Astrocyte (in vitro differentiated cells and primary cell): ENCODE results near the gene EAF1. TPM values are rescaled to one million over a fixed set of nuclear protein-coding genes. Genes with fewer than 3 reads are reported as not detected.
"Not testable (repeated sequence)": the region's sequence is repeated elsewhere in the genome, so short reads cannot be mapped to it uniquely, and the experiment has no call there.

Experiments
- DNase-seq: peaks from one replicate; pipeline ENCODE4 v3.0.0-alpha.2; 2010; ENCODE audit warnings: low read depth
- FAIRE-seq: peaks from 2 replicates; lab custom pipeline; 2011; peaks lifted over from hg19 to GRCh38; lab: Jason Lieb, UNC
- H2AFZ ChIP-seq: 2 replicates; pipeline ENCODE4 v1.6.0; 2012; ENCODE audit warnings: low read depth, low read length, inconsistent platforms
- H3K27ac ChIP-seq: 2 replicates; pipeline ENCODE4 v1.5.1; 2011; ENCODE audit warnings: low read depth, low read length, inconsistent platforms
- H3K27me3 ChIP-seq: 2 replicates; pipeline ENCODE4 v1.6.0; 2011; ENCODE audit warnings: low read length, inconsistent platforms; ENCODE audit not compliant: insufficient read depth
- H3K36me3 ChIP-seq: 2 replicates; pipeline ENCODE4 v1.5.1; 2011; ENCODE audit warnings: low read length, inconsistent platforms; ENCODE audit not compliant: insufficient read depth
- H3K4me1 ChIP-seq: 2 replicates; pipeline ENCODE4 v1.5.1; 2011; ENCODE audit warnings: low read length, inconsistent platforms; ENCODE audit not compliant: insufficient read depth
- H3K4me2 ChIP-seq: 2 replicates; pipeline ENCODE4 v1.6.0; 2012; ENCODE audit warnings: low read length, inconsistent platforms
- H3K4me3 ChIP-seq: 2 replicates; pipeline ENCODE4 v1.5.1; 2011; ENCODE audit warnings: low read depth, mild to moderate bottlenecking, low read length, inconsistent platforms; ENCODE audit not compliant: insufficient read depth
- H3K79me2 ChIP-seq: 2 replicates; pipeline ENCODE4 v1.6.0; 2012; ENCODE audit warnings: mild to moderate bottlenecking, low read length, inconsistent platforms; ENCODE audit not compliant: insufficient read depth
- H3K9ac ChIP-seq: 2 replicates; pipeline ENCODE4 v1.6.0; 2012; ENCODE audit warnings: mild to moderate bottlenecking, low read length, inconsistent platforms
- H3K9me3 ChIP-seq: 2 replicates; pipeline ENCODE4 v1.5.1; 2012; ENCODE audit warnings: low read depth, mild to moderate bottlenecking, low read length, inconsistent platforms; ENCODE audit not compliant: insufficient read depth
- H4K20me1 ChIP-seq: 2 replicates; pipeline ENCODE4 v1.6.0; 2012; ENCODE audit warnings: low read length, inconsistent platforms; ENCODE audit not compliant: insufficient read depth
- H3K27ac Mint-ChIP-seq: one replicate; pipeline ENCODE4 v1.8.0; 2021; ENCODE audit warnings: mild to moderate bottlenecking, mixed read lengths; ENCODE audit not compliant: unreplicated experiment
- H3K27me3 Mint-ChIP-seq: one replicate; pipeline ENCODE4 v1.8.0; 2021; ENCODE audit warnings: low read depth, mixed read lengths; ENCODE audit not compliant: unreplicated experiment
- H3K36me3 Mint-ChIP-seq: one replicate; pipeline ENCODE4 v1.8.0; 2021; ENCODE audit warnings: low read depth, mixed read lengths; ENCODE audit not compliant: unreplicated experiment
- H3K4me1 Mint-ChIP-seq: one replicate; pipeline ENCODE4 v1.8.0; 2021; ENCODE audit warnings: low read depth, mixed read lengths; ENCODE audit not compliant: unreplicated experiment
- H3K4me3 Mint-ChIP-seq: one replicate; pipeline ENCODE4 v1.8.0; 2021; ENCODE audit warnings: mild to moderate bottlenecking, moderate library complexity, mixed read lengths; ENCODE audit not compliant: unreplicated experiment
- H3K9me3 Mint-ChIP-seq: one replicate; pipeline ENCODE4 v1.8.0; 2021; ENCODE audit warnings: mild to moderate bottlenecking, mixed read lengths; ENCODE audit not compliant: unreplicated experiment
- EZH2 ChIP-seq: IDR thresholded peaks from 2 replicates; pipeline ENCODE4 v1.6.1; 2012; ENCODE audit warnings: mild to moderate bottlenecking, low read length, inconsistent platforms; ENCODE audit not compliant: insufficient read depth
- total RNA-seq: library from RNA; stranded (reverse); gene quantifications from 2 replicates; pipeline ENCODE4 v1.2.1, GENCODE V29; 2021
- TF ChIP-seq, protein P1 (sequence below): IDR thresholded peaks from 2 replicates; pipeline ENCODE4 v1.5.1; 2011; ENCODE audit warnings: low read depth, mild to moderate bottlenecking, inconsistent platforms, low read length, moderate library complexity; ENCODE audit not compliant: insufficient read depth

EAF1 gene
- total RNA-seq, 1 donor from 2014 or later, result 28.8 TPM

DNA sequence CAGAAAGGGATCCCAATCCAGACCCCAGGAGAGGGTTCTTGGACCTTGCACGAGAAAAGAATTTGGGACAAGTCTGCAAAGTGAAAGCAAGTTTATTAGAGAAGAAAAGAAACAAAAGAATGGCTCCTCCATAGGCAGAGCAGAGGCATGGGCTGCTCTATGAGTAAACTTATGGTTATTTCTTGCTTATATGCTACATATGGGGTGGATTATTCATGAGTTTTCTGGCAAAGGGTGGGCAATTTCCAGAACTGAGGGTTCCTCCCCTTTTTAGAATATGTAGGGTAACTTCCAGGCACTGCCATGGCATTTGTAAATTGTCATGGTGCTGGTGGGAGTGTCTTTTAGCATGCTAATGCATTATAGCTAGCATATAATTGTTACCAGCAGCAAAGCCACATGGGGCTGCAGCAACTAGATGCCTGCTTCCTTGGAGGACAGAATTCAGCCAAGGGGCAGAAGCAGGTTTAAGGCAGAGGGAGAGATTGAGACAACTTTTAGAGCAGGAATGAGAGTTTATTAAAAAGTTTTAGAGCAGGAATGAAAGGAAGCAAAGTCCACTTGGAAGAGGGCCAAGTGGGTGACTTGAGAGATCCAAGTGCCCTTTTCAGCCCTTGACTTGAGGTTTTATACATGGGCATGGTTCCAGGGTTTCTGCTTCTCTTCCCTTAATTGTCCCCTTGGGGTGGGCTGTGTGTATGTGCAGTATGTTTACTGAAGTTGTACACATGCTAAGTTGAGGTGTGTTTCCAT is 41.3 kb upstream of the EAF1 start:
- Mint-ChIP-seq H3K27me3 (no peaks in the 10 kb centered on the region), H3K27ac (no peak overlapping the region), H3K4me1 (peaks cover 3% of the 10 kb centered on the region), H3K36me3 (peaks cover 3% of the 10 kb centered on the region), H3K4me3 (no peak overlapping the region), H3K9me3 (no peaks in the 10 kb centered on the region)
- Histone ChIP-seq H3K36me3 (no peaks in the 10 kb centered on the region), H3K79me2 (no peaks in the 10 kb centered on the region), H3K9ac (no peak overlapping the region), H3K4me2 (no peak overlapping the region), H3K4me3 (no peak overlapping the region), H2AFZ (no peak overlapping the region), H3K27ac (no peak overlapping the region), H3K4me1 (peaks cover 4% of the 10 kb centered on the region), H4K20me1 (no peaks in the 10 kb centered on the region), H3K27me3 (no peaks in the 10 kb centered on the region), H3K9me3 (no peaks in the 10 kb centered on the region)
- DNase-seq (no peak), FAIRE-seq (no peak)
- TF ChIP-seq EZH2, result no peak
- TF ChIP-seq, protein P1, sequence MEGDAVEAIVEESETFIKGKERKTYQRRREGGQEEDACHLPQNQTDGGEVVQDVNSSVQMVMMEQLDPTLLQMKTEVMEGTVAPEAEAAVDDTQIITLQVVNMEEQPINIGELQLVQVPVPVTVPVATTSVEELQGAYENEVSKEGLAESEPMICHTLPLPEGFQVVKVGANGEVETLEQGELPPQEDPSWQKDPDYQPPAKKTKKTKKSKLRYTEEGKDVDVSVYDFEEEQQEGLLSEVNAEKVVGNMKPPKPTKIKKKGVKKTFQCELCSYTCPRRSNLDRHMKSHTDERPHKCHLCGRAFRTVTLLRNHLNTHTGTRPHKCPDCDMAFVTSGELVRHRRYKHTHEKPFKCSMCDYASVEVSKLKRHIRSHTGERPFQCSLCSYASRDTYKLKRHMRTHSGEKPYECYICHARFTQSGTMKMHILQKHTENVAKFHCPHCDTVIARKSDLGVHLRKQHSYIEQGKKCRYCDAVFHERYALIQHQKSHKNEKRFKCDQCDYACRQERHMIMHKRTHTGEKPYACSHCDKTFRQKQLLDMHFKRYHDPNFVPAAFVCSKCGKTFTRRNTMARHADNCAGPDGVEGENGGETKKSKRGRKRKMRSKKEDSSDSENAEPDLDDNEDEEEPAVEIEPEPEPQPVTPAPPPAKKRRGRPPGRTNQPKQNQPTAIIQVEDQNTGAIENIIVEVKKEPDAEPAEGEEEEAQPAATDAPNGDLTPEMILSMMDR, result no peak

DNA sequence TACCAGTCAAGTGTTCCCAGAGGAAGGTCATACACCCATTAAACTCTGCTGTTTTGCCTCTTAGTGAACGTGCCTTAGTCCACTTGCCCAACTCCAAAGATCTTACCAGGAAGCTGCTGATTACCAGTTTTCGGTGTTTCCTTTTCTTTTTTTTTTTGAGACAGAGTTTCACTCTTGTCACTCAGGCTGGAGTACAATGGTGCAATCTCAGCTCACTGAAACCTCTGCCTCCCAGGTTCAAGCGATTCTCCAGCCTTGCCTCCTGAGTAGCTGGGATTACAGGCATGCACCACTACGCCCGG is 40.8 kb upstream of the EAF1 start:
- not testable (repeated sequence) for H3K9ac ChIP-seq, H3K27ac Mint-ChIP-seq, H2AFZ ChIP-seq, H3K9me3 Mint-ChIP-seq, H3K9me3 ChIP-seq, DNase-seq, H3K36me3 Mint-ChIP-seq, H3K4me3 Mint-ChIP-seq, H3K27me3 ChIP-seq, H3K27ac ChIP-seq, FAIRE-seq, H3K27me3 Mint-ChIP-seq, H3K4me1 Mint-ChIP-seq, H3K4me1 ChIP-seq, H3K36me3 ChIP-seq, H3K4me2 ChIP-seq, H3K4me3 ChIP-seq, H4K20me1 ChIP-seq, H3K79me2 ChIP-seq

- no peak for DNase-seq
- TF ChIP-seq, protein P1, result no peak
- TF ChIP-seq EZH2, result no peak
Observed at GRCh38 chr3:15387171-15387581, 40.2 kb upstream of the EAF1 start.

More at GRCh38 chr3:15387171-15387581, 40.2 kb upstream of the EAF1 start:
- no peak overlapping the region for H3K4me3 Mint-ChIP-seq
- H3K79me2 ChIP-seq, result no peaks in the 10 kb centered on the region
- no peaks in the 10 kb centered on the region for H4K20me1 ChIP-seq
- H3K9me3 ChIP-seq, result no peaks in the 10 kb centered on the region
- H3K9ac ChIP-seq, result no peak overlapping the region
- FAIRE-seq, result no peak
- no peak overlapping the region for H3K4me2 ChIP-seq
- H3K27me3 Mint-ChIP-seq, result no peaks in the 10 kb centered on the region
- no peak overlapping the region for H3K4me3 ChIP-seq
- H3K36me3 Mint-ChIP-seq, result peaks cover 3% of the 10 kb centered on the region
- H2AFZ ChIP-seq, result no peak overlapping the region
- H3K27me3 ChIP-seq, result no peaks in the 10 kb centered on the region
- no peaks in the 10 kb centered on the region for H3K36me3 ChIP-seq
- H3K27ac ChIP-seq, result peak overlapping the region; percentile 16
- H3K4me1 Mint-ChIP-seq, result peaks cover 3% of the 10 kb centered on the region
- peaks cover 4% of the 10 kb centered on the region for H3K4me1 ChIP-seq
- no peaks in the 10 kb centered on the region for H3K9me3 Mint-ChIP-seq
- peak overlapping the region; percentile 21 for H3K27ac Mint-ChIP-seq
